Measurements from ENCODE around the gene C16orf89. TPM values are rescaled to one million over a fixed set of nuclear protein-coding genes. Genes with fewer than 3 reads are reported as not detected.

The C16orf89 gene
- total RNA-seq, 1 experiment from 2014 or later: 1.8 TPM

DNA sequence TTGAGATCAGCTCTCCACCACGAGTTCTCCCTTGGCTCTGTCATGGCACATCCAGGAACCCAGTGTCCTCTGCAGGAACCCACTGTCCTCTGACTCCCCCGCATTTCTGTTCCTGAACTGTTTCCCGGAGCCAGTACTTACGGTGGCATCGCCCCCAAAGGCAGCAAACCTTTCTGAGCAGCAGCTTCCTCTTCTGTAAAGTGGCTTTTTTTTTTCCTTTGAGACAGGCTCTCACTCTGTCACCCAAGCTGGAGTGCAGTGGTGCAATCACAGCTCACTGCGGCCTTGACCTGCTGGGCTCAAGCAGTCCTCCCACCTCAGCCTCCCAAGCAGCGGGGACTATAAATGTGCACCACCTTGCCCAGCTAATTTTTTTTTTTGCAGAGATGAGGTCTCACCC lies 64.2 kb downstream of the C16orf89 start (continued):
- TF ChIP-seq, protein P1, sequence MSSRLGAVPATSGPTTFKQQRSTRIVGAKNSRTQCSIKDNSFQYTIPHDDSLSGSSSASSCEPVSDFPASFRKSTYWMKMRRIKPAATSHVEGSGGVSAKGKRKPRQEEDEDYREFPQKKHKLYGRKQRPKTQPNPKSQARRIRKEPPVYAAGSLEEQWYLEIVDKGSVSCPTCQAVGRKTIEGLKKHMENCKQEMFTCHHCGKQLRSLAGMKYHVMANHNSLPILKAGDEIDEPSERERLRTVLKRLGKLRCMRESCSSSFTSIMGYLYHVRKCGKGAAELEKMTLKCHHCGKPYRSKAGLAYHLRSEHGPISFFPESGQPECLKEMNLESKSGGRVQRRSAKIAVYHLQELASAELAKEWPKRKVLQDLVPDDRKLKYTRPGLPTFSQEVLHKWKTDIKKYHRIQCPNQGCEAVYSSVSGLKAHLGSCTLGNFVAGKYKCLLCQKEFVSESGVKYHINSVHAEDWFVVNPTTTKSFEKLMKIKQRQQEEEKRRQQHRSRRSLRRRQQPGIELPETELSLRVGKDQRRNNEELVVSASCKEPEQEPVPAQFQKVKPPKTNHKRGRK (CRISPR knock-in tag; IDR thresholded peaks at IDR 0.05; ENCODE audit: borderline replicate concordance): no peak
- TF ChIP-seq FOXP1 (CRISPR knock-in tag; IDR thresholded peaks at IDR 0.05; ENCODE audit: borderline replicate concordance) (no peak), ZNF317 (CRISPR knock-in tag; IDR thresholded peaks at IDR 0.05; ENCODE audit: borderline replicate concordance, low read depth) (no peak), SP1 (CRISPR knock-in tag; conservative IDR thresholded peaks at IDR 0.05) (no peak)

DNA sequence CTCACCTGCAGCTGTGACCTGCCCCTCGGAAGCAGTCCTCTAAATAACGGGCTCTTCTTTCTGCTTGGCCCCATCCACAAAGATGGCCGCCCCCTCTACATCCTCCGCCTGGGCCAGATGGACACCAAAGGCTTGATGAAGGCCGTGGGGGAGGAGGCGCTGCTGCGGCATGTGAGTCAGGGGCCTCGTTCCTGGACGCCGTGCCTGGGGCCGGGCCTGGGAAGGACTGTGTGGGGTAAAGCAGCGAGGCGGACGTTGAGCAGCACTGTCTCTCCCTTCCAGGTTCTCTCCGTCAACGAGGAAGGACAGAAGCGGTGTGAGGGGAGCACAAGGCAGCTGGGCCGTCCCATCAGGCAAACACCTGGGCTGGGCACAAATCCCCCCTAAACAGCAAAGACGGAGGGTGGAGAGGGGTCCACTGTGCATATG lies 65.2 kb downstream of the C16orf89 start:
- Mint-ChIP-seq H3K27me3 (ENCODE audit: low read depth) (no peaks in the 10 kb centered on the region), H3K4me3 (no peak overlapping the region), H3K9me3 (no peaks in the 10 kb centered on the region), H3K27ac (no peak overlapping the region), H3K4me1 (no peaks in the 10 kb centered on the region), H3K36me3 (no peaks in the 10 kb centered on the region)
- POLR2A ChIA-PET: no interaction called here
- ATAC-seq (no peak), DNase-seq (ENCODE audit: low spot score) (no peak)
- TF ChIP-seq, protein P2, sequence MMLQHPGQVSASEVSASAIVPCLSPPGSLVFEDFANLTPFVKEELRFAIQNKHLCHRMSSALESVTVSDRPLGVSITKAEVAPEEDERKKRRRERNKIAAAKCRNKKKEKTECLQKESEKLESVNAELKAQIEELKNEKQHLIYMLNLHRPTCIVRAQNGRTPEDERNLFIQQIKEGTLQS (CRISPR knock-in tag; conservative IDR thresholded peaks at IDR 0.05): no peak
- TF ChIP-seq PRRX2 (CRISPR knock-in tag; IDR thresholded peaks at IDR 0.05) (no peak), GTF2I (CRISPR knock-in tag; conservative IDR thresholded peaks at IDR 0.05) (no peak), ZNF281 (CRISPR knock-in tag; IDR thresholded peaks at IDR 0.05) (no peak), SMAD4 (CRISPR knock-in tag; IDR thresholded peaks at IDR 0.05) (no peak), FOXP4 (CRISPR knock-in tag; IDR thresholded peaks at IDR 0.05) (no peak), JAZF1 (CRISPR knock-in tag; IDR thresholded peaks at IDR 0.05) (no peak), ZNF396 (CRISPR knock-in tag; IDR thresholded peaks at IDR 0.05; ENCODE audit: borderline replicate concordance) (no peak), ZNF121 (CRISPR knock-in tag; IDR thresholded peaks at IDR 0.05) (no peak)
- TF ChIP-seq, protein P3, sequence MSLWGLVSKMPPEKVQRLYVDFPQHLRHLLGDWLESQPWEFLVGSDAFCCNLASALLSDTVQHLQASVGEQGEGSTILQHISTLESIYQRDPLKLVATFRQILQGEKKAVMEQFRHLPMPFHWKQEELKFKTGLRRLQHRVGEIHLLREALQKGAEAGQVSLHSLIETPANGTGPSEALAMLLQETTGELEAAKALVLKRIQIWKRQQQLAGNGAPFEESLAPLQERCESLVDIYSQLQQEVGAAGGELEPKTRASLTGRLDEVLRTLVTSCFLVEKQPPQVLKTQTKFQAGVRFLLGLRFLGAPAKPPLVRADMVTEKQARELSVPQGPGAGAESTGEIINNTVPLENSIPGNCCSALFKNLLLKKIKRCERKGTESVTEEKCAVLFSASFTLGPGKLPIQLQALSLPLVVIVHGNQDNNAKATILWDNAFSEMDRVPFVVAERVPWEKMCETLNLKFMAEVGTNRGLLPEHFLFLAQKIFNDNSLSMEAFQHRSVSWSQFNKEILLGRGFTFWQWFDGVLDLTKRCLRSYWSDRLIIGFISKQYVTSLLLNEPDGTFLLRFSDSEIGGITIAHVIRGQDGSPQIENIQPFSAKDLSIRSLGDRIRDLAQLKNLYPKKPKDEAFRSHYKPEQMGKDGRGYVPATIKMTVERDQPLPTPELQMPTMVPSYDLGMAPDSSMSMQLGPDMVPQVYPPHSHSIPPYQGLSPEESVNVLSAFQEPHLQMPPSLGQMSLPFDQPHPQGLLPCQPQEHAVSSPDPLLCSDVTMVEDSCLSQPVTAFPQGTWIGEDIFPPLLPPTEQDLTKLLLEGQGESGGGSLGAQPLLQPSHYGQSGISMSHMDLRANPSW (CRISPR knock-in tag; conservative IDR thresholded peaks at IDR 0.05; ENCODE audit: low read depth): no peak
- TF ChIP-seq, protein P4, sequence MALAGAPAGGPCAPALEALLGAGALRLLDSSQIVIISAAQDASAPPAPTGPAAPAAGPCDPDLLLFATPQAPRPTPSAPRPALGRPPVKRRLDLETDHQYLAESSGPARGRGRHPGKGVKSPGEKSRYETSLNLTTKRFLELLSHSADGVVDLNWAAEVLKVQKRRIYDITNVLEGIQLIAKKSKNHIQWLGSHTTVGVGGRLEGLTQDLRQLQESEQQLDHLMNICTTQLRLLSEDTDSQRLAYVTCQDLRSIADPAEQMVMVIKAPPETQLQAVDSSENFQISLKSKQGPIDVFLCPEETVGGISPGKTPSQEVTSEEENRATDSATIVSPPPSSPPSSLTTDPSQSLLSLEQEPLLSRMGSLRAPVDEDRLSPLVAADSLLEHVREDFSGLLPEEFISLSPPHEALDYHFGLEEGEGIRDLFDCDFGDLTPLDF (CRISPR knock-in tag; IDR thresholded peaks at IDR 0.05): no peak
- CTCF ChIA-PET: no interaction called here

Data from WTC11 (cell line).